GM18858 (cell line): ENCODE data around the gene KCNE3.
A peak's percentile ranks its signal among the peaks of the same experiment; 100 is the strongest.

Experiments used
- ATAC-seq: cut with Tn5 transposase; IDR thresholded peaks from one replicate; pipeline ENCODE4 v1.9.1; 2021; ENCODE audit not compliant: unreplicated experiment

Gene KCNE3, protein sequence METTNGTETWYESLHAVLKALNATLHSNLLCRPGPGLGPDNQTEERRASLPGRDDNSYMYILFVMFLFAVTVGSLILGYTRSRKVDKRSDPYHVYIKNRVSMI

GRCh38 chr11:74466916-74467885 lies at the start of gene KCNE3:
TSS of gene KCNE3 (minus strand) at chr11:74467549. CDS start at chr11:74457563, 9,986 bp downstream.
- ATAC-seq: no peak

GRCh38 chr11:74507582-74507981 lies 40.2 kb upstream of the KCNE3 start:
- no peak for ATAC-seq

DNA sequence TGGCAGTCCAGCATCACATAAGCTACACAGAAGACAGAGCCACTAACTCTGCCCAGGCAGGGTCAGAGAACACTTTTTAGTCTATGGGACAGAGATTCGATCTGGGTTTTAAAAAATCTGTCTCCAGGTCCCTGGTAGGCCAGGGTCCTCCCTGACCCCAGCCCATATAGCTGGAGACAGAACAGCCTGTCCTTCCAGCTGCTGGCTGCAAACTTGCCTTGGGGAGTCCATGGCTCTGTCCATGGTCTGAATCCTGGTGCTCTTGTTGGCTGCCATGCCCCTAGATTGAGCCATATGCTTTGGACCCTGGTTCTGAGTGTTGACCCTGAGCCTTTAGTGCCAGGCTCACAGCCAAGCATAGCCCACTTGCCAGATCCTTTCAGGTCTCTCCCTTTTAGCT lies 39.5 kb upstream of the KCNE3 start:
- no peak for ATAC-seq

- ATAC-seq: no peak
Observed at GRCh38 chr11:74505911-74506310, 38.6 kb upstream of the KCNE3 start.

GRCh38 chr11:74504100-74504691 lies 36.8 kb upstream of the KCNE3 start:
- ATAC-seq: no peak

- ATAC-seq: no peak
Observed at GRCh38 chr11:74494916-74495315, 27.6 kb upstream of the KCNE3 start.

- no peak for ATAC-seq
Observed at GRCh38 chr11:74493791-74494630, 26.7 kb upstream of the KCNE3 start.

DNA sequence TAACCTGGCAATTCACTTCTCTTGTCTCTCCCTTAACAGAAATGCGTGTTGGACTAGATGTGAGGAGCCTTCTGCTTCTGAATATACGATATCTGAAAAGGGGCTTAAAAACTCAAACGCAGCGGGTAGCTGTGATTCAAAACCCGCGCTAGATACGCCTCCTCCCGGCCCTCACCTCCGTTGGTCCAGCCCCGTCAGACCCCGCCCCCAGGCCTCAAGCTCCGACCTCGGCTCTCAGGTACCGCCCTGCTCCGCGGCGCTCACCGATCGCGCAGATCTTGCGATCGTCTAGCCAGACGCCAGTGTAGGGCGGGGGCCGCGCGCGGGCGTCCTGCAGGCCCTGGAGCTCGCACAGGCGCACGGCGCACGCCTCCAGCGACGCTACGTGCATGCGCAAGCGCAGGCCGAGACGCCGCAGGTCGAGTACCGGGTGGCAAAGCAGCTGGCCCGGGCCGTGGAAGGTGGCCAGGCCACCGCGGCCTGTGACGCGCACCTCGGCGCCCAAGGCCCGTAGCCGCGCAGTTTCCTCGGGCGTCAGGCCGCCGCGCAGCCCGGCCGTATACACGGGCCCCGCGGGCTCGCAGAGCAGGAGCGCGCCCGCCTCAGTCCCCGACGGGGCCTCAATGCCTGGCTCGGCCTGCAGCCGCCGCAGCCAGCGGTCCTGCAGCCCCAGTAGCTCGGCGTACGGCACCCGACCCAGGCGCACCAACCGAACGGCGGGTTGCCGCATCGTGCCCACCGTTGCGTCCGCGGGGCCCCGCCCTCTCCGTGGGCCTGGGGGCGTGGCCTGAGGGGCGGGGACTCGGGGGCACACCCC lies 25.8 kb upstream of the KCNE3 start, which contains the start of gene LIPT2:
Gene LIPT2, minus strand, starts transcription at position 751 of the 817 bp plus-strand sequence. Its CDS starts 21 bp downstream, at position 730.
- ATAC-seq: peak; percentile 89

DNA sequence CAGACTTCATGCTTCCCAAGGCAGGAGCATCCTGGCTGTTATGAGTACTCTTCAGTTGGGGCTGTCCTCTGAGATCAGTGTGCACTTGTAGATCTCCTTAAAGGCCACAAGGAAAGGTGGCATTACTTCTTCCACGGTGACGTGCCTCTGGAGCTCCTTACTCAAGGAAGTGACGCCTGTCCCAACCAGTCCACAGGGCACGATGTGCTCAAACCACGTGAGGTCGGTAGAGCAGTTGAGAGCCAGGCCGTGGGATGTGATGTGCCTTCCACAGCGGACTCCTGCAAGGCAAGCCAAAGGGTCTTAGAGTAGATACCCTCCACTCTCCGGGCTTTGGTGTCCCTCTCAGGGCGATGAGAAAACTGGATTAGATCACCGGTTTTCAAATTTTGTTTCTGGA lies 24.7 kb upstream of the KCNE3 start:
- no peak for ATAC-seq

- no peak for ATAC-seq
Observed at GRCh38 chr11:74490941-74491340, 23.6 kb upstream of the KCNE3 start.

- no peak for ATAC-seq
Observed at GRCh38 chr11:74487875-74488274, 20.5 kb upstream of the KCNE3 start.

DNA sequence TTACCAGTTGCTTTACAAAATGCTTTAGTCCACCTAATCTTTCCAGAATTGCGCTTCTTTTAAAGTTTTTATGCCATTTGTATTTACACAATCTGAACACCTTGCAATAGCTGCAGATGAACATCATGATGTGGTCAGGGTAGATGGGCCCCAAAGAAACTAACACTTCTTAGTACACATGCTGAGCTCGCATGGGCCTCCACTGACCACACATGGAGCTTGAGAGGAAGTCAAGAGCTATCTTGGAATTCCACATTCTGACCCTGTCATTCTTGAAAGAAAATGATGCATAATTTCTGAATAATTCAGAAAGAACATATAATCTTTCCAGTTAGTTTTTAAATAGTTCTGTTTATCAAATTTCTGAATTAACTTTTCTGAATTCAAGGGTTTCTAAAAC lies 18.5 kb upstream of the KCNE3 start:
- no peak for ATAC-seq

DNA sequence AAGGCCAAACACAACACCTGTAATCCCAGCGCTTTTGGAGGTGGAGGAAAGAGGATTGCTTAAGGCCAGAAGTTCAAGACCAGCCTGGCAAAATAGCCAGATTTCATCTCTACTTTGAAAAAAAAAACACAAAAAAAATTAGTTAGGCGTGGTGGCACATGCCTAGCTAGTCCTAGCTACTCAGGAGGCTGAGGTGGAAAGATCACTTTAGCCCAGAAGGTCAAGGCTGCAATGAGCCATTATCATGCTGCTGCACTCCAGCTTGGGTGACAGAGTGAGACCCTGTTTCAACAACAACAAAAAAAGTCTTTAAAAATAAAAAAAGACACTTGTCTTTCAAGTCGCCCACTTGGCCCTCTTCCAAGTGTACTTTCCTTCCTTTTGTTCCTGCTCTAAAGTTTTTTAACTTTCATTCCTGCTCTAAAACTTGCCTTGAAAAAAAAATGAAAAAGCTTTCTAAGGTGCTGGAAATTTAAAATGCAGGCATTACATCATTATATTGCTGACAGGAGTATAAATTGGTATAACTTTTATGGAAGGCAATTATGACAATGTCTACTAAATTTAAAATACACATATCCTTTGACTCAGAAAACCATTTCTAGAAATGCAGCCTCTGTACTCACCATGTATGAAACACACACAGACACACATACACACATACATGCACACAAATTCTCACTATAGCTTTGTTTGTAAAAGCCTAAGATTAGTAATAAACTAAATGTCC lies 13.5 kb upstream of the KCNE3 start:
- no peak for ATAC-seq

GRCh38 chr11:74479732-74480123 lies 12.4 kb upstream of the KCNE3 start:
- no peak for ATAC-seq

GRCh38 chr11:74478877-74479731 lies 11.8 kb upstream of the KCNE3 start:
- ATAC-seq: no peak

- ATAC-seq: no peak
Observed at GRCh38 chr11:74476536-74476935, 9.2 kb upstream of the KCNE3 start.

DNA sequence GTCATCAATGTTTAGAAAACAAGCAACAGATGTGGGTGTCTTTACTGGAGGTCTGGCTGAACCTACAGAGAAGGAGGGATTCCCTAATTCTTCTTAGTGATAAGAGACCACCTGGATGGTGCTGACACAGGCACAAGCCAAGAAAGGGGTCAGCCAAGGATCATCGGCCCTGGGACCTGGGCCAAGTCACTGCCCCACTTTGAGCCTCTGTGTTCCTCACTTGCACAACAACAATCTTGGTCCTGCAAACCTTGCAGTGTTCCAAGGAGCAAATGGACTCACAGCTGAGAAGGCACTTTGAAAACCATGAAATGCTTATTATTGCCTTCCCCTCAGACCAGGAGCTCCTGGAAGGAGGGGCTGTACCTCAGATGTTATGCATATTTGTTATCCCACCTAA lies 7.0 kb upstream of the KCNE3 start:
- ATAC-seq: no peak

GRCh38 chr11:74473382-74474173 lies 6.2 kb upstream of the KCNE3 start:
- no peak for ATAC-seq
